ENCODE data around the gene FEZF1.

FEZF1 gene

GRCh38 chr7:122302761-122303530 lies 1.6 kb downstream of the FEZF1 start:
- H3K4me3 ChIP-seq (ENCODE audit: control insufficient read depth, low read depth, low read length): no peak overlapping the region
- no peak for TF ChIP-seq CTCF (conservative IDR thresholded peaks at IDR 0.05; ENCODE audit: control insufficient read depth, insufficient read depth, low read depth, low read length)
- DNase-seq (ENCODE audit: low read depth): no peak

DNA sequence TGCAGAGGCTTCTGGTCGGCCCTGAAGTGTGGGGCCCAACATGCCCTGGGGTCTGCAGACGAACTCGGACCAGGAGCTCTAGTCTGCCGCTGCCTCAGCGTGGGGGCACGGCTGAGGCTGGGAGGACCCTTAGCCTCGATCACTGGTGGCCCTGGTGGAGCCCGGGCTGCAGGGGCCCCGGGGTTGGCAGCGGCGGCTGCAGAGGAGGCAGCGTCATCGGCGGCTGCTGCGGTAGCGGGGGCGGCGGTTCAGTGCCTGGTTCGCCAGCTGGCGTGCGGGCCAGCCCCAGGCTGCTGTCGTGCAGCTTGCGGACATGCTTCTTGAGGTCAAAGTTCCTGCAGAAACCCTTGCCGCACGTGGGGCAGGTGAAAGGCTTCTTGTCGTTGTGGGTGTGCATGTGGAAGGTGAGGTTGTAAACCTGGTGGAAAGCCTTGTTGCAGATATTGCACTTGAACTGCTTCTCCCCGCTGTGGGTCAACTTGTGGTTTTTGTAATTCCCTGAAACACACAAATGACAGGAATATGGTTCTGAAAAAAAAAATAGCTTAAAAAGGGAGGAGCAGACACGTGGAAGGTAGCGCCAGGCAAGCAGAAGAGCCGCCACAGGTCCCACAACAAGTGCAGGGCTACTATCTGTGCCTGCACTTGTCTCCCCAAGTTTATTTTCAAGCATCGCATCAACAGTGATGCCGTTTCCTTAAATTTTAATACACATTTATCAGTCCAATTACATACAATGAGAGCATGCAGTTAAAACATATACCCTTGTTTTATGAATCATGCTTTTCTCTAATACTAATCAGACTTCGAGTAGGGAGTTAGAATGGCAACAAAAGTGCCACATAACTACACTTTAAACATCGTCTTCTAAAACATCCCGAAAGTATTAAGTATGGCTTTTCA lies 2.4 kb downstream of the FEZF1 start:
- no peak for DNase-seq (ENCODE audit: low read depth)
- no peak for TF ChIP-seq CTCF (conservative IDR thresholded peaks at IDR 0.05; ENCODE audit: control insufficient read depth, insufficient read depth, low read depth, low read length)
- H3K4me3 ChIP-seq (ENCODE audit: control insufficient read depth, low read depth, low read length): no peak overlapping the region

DNA sequence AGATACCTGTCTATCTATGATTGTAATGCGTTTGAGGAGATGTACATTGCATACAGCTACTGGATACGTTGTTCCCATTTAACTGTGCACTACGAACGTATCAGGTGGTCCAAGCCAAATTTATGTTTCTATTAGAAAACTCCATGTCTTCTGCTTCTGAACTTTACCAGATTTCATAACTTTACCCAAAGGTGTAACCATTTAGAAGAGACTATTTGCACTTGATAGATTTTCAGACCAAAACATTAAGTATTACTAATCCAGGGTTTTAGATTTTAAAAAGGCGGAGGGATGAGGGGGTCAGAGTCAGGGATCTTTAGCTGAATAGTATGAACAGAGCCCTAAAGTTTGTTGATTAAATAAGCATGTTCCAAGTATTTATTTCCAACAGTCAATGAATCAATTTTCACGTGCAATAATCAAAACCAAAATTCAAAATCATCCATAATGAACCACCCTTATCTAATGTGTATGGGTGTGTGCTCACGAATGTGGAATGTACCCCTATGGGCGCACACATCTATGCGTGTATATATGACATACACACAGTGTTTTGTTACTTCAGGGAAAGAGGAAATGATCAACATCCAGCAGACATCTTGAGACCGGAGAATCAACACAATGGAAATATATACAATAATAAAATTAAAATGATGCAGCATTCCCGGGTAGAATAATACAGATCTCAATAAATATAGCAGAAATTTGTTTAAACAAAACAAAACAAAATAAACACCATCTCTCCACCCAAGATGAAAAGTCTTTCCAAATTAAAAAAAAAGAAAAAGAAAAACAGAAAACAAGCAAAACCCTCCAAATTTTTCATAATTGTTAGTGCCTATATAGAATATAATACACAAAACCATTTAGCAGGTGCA lies 3.4 kb downstream of the FEZF1 start:
- DNase-seq (ENCODE audit: low read depth): no peak
- no peak overlapping the region for H3K4me3 ChIP-seq (ENCODE audit: control insufficient read depth, low read depth, low read length)
- TF ChIP-seq CTCF (conservative IDR thresholded peaks at IDR 0.05; ENCODE audit: control insufficient read depth, insufficient read depth, low read depth, low read length): no peak

DNA sequence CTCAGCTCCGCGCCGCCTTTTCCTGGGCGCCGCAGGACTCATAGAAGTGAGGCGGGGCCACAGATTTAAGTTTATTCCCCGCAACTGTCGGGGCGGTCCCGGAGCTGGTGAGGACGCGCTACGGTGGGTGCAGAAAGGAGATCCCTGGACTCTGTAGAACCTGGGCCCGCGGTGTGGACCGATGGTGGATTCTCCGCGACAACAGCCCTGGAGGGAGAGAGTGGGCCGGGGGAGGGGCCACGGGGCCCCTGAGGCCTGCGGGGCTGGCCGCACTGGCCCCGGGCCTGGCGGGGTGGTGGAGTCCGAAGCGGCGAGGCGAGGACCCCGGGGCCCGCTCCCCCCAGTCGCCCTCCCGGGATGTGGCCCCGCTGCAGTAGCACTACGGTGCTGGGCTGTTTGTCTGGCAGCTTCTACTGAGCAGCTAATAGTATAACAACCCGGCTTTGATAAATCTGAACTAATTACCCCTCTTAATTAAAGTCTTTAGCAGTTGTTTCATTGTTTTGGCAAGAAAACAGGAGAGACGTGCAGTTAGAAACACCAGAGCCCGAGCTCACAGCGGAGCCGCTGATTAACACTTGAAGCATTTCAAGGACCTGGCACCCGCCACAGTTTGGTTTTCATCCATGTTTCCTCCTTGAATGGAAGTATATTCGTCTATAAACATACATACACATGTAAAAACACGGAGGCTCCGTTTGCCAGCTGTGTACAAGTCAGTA lies 4.2 kb downstream of the FEZF1 start:
- no peak for TF ChIP-seq CTCF (conservative IDR thresholded peaks at IDR 0.05; ENCODE audit: control insufficient read depth, insufficient read depth, low read depth, low read length)
- no peak overlapping the region for H3K4me3 ChIP-seq (ENCODE audit: control insufficient read depth, low read depth, low read length)
- no peak for DNase-seq (ENCODE audit: low read depth)

DNA sequence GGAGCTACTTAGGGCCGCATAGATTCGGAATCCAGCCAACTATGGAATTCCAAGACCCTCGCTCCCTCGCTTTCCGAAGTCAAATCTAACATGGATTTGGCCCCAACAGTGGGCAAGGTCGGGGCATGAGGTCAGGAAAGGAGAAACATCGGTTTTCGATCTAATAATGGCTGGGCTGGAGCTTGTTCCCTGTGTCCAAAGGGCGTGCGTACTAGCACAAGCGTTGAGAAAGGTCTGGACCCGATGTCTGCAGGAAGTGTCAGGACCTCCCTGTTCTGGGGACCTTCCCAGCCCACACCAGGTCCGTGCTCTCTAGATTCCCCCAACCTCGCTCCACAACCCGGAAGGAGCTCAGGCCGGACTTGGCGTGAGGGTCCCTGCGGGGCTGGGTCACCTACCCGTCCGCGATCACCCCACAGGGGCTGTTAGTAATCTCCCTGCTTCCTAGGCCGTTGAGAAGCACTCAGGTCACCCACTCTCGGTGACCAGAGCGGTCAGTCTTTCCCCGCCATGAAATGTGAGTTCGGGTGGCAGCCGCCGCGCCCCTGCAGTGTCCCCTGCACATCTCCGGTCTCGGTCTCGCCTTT lies 4.8 kb downstream of the FEZF1 start:
- H3K4me3 ChIP-seq (ENCODE audit: control insufficient read depth, low read depth, low read length): no peak overlapping the region
- TF ChIP-seq CTCF (conservative IDR thresholded peaks at IDR 0.05; ENCODE audit: control insufficient read depth, insufficient read depth, low read depth, low read length): no peak
- no peak for DNase-seq (ENCODE audit: low read depth)
